ENCODE measurements around the gene UBE2J1.

DNA sequence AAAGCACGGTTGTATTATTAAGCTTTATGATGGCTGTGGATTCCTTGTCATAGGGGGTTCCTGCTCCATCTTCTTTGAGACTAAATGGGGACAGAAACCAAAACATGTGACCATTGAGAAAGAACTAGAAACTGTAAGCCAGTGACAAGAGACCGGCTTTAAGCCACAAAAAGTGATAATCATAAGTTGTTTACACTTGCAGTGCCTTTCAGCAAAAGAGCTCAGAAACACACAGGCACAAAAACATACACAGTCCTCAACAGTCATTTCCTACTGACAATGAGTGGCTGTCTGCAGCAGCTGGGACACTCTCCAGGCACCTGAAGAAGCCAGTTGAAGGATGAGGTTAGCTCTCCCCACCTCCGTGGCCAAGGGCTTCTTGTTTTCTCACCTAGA is 20.0 kb upstream of the UBE2J1 start:
- TF ChIP-seq, protein P1, sequence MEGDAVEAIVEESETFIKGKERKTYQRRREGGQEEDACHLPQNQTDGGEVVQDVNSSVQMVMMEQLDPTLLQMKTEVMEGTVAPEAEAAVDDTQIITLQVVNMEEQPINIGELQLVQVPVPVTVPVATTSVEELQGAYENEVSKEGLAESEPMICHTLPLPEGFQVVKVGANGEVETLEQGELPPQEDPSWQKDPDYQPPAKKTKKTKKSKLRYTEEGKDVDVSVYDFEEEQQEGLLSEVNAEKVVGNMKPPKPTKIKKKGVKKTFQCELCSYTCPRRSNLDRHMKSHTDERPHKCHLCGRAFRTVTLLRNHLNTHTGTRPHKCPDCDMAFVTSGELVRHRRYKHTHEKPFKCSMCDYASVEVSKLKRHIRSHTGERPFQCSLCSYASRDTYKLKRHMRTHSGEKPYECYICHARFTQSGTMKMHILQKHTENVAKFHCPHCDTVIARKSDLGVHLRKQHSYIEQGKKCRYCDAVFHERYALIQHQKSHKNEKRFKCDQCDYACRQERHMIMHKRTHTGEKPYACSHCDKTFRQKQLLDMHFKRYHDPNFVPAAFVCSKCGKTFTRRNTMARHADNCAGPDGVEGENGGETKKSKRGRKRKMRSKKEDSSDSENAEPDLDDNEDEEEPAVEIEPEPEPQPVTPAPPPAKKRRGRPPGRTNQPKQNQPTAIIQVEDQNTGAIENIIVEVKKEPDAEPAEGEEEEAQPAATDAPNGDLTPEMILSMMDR (IDR thresholded peaks at IDR 0.05) = no peak
- no peak for TF ChIP-seq POLR2A (IDR thresholded peaks at IDR 0.05)

Measured in adrenal gland (tissue), 5 donors.